Upper lobe of right lung (tissue), 1 donor: Measurements from ENCODE around the gene KIAA0930. TPM values are rescaled to one million over a fixed set of nuclear protein-coding genes. Genes with fewer than 3 reads are reported as not detected.
A peak's percentile ranks its signal among the peaks of the same experiment; 100 is the strongest.

Experiments used
- ATAC-seq: fragments of 200-7000 bp; cut with Tn5 transposase; one replicate; pipeline ENCODE4 v1.9.1; 2020; ENCODE audit warnings: mild to moderate bottlenecking, moderate library complexity
- DNase-seq: peaks from one replicate; pipeline ENCODE4 v3.0.0-alpha.2; 2020
- H3K27ac ChIP-seq: fragments of 200-600 bp; one replicate; pipeline ENCODE4 v1.8.0; 2022
- H3K27me3 ChIP-seq: fragments of 200-600 bp; one replicate; pipeline ENCODE4 v1.8.0; 2022; ENCODE audit warnings: mild to moderate bottlenecking
- H3K36me3 ChIP-seq: fragments of 200-600 bp; one replicate; pipeline ENCODE4 v1.8.0; 2022
- H3K4me1 ChIP-seq: fragments of 200-600 bp; one replicate; pipeline ENCODE4 v1.8.0; 2022
- H3K4me3 ChIP-seq: fragments of 200-600 bp; one replicate; pipeline ENCODE4 v1.8.0; 2022; ENCODE audit warnings: mild to moderate bottlenecking
- H3K9me3 ChIP-seq: fragments of 200-600 bp; one replicate; pipeline ENCODE4 v1.8.0; 2022
- CTCF ChIP-seq: fragments of 200-600 bp; IDR thresholded peaks from one replicate; pipeline ENCODE4 v1.8.0; 2022; ENCODE audit warnings: antibody characterized with exemption
- intact Hi-C: fragments of 100-400 bp; cut with DNase I; formaldehyde crosslinking; loops from one replicate; pipeline ENCODE4 v1.11.0; 2022
- microRNA-seq: library from miRNA; unstranded; fragments of <30 nt; microRNA quantifications from one replicate; pipeline ENCODE4 v1.2.0, GENCODE V29; 2020; ENCODE audit warnings: borderline microRNAs expressed
- total RNA-seq: library from RNA; stranded (reverse); fragmentation: NEBNext Ultra II Directional; extraction: Animal tissue kit (Norgen Biotek cat#: 25700); gene quantifications from one replicate; pipeline ENCODE4 v1.2.1, GENCODE V29; 2021
- donor health status: DM: no; HTN: yes; CAD: no; lungs with severe emphysema.

KIAA0930 gene
- total RNA-seq, 1 donor from 2014 or later = 79.5 TPM

DNA sequence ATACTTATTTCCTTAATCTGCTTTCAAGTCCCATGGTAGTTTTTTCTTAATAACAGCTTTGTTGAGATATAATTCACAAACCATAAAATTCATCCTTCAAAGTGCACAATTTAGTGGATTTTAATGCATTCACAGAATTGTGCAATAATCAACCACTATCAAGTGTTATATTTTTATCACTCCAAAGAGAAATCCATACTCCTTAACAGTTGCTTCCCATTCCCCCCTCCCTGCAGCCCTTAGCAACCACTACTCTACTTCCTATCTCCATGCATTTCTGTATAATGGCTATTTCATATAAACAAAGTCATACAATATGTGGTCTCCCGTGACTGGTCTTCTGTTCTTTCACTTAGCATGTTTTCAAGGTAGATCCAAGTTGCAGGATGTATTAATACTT is 95.8 kb downstream of the KIAA0930 start:
- TF ChIP-seq CTCF = no peak
- no peaks in the 10 kb centered on the region for H3K4me1 ChIP-seq
- H3K9me3 ChIP-seq = peaks cover 5% of the 10 kb centered on the region
- intact Hi-C loops = no loop called here
- DNase-seq (no peak), ATAC-seq (no peak)
- no peak overlapping the region for H3K27ac ChIP-seq
- no peak overlapping the region for H3K4me3 ChIP-seq
- no peaks in the 10 kb centered on the region for H3K27me3 ChIP-seq
- no peaks in the 10 kb centered on the region for H3K36me3 ChIP-seq

GRCh38 chr22:45142376-45142775 is 98.3 kb downstream of the KIAA0930 start:
- Histone ChIP-seq H3K27ac (no peak overlapping the region), H3K4me3 (no peak overlapping the region), H3K36me3 (no peaks in the 10 kb centered on the region), H3K9me3 (peaks cover 5% of the 10 kb centered on the region), H3K4me1 (no peaks in the 10 kb centered on the region), H3K27me3 (no peaks in the 10 kb centered on the region)
- intact Hi-C loops = no loop called here
- ATAC-seq (no peak), DNase-seq (no peak)
- TF ChIP-seq CTCF = no peak

Small RNAs within 50 kb of the gene (microRNA-seq; reads per million reads assigned to microRNA genes)
- gene MIR1249 = 3.5 reads per million, percentile 23 among the genes with 10 or more reads in this experiment

Other genes starting within 250 kb of the KIAA0930 start
- gene PHF21B, start 230.9 kb downstream of the KIAA0930 start, total RNA-seq = 0.12 TPM
- 51.5 TPM for gene NUP50, start 77.0 kb downstream of the KIAA0930 start, total RNA-seq
- not detected for gene UPK3A, start 44.1 kb upstream of the KIAA0930 start, total RNA-seq
- gene FAM118A, start 69.0 kb upstream of the KIAA0930 start, total RNA-seq = 20.6 TPM
- not detected for gene SMC1B, start 172.7 kb upstream of the KIAA0930 start, total RNA-seq
- gene RIBC2, start 172.8 kb upstream of the KIAA0930 start, total RNA-seq = not detected